Mesenchymal stem cell (in vitro differentiated cells and primary cell): ENCODE data around the gene CAMKMT.

Source experiments
- DNase-seq: peaks from one replicate; pipeline ENCODE4 v3.0.0-alpha.2; 2013
- H2AFZ ChIP-seq: one replicate; pipeline ENCODE4 v1.6.1; 2013; ENCODE audit warnings: low read depth, mild to moderate bottlenecking, control low read depth, inconsistent platforms, low read length, moderate library complexity
- H2AK5ac ChIP-seq: 2 replicates; pipeline ENCODE4 v1.6.1; 2013; ENCODE audit warnings: low read length, moderate library complexity, mild to moderate bottlenecking, inconsistent platforms; ENCODE audit not compliant: severe bottlenecking
- H2BK120ac ChIP-seq: one replicate; pipeline ENCODE4 v1.6.1; 2013; ENCODE audit warnings: low read depth, mild to moderate bottlenecking, inconsistent platforms, low read length, moderate library complexity
- H2BK12ac ChIP-seq, 2 experiments: one replicate each; pipeline ENCODE4 v1.6.1; 2013; ENCODE audit warnings: inconsistent platforms in 2 of 2, low read length in 2 of 2, mild to moderate bottlenecking in 2 of 2, moderate library complexity in 2 of 2, control low read depth in 1 of 2
- H2BK15ac ChIP-seq: one replicate; pipeline ENCODE4 v1.6.1; 2013; ENCODE audit warnings: mild to moderate bottlenecking, low read depth, inconsistent platforms; ENCODE audit not compliant: poor library complexity, severe bottlenecking
- H2BK5ac ChIP-seq: 2 replicates; pipeline ENCODE4 v1.6.1; 2013; ENCODE audit warnings: low read depth, mild to moderate bottlenecking, low read length, control low read depth, inconsistent platforms; ENCODE audit not compliant: poor library complexity, severe bottlenecking
- H3K14ac ChIP-seq, 2 experiments: one replicate each; pipeline ENCODE4 v1.6.1; 2013; ENCODE audit warnings: inconsistent platforms in 2 of 2, low read length in 2 of 2, control low read depth in 1 of 2, mild to moderate bottlenecking in 1 of 2, moderate library complexity in 1 of 2
- H3K18ac ChIP-seq, 2 experiments: one replicate each; pipeline ENCODE4 v1.6.1; 2013; ENCODE audit warnings: inconsistent platforms in 2 of 2, low read length in 2 of 2, control low read depth in 1 of 2, low read depth in 1 of 2, mild to moderate bottlenecking in 1 of 2
- H3K23ac ChIP-seq, 2 experiments: one replicate each; pipeline ENCODE4 v1.6.1; 2013; ENCODE audit warnings: inconsistent platforms in 2 of 2, low read length in 2 of 2, mild to moderate bottlenecking in 2 of 2, moderate library complexity in 2 of 2, control low read depth in 1 of 2
- H3K27ac ChIP-seq: 2 replicates; pipeline ENCODE4 v1.5.1; 2013; ENCODE audit warnings: mild to moderate bottlenecking, moderate library complexity, low read length, control low read depth, inconsistent platforms; ENCODE audit not compliant: poor library complexity, severe bottlenecking
- H3K27me3 ChIP-seq, 2 experiments: 2 replicates each; pipeline versions ENCODE4 v1.6.1 to v1.7.0; 2013; ENCODE audit warnings: low read length in 2 of 2, mild to moderate bottlenecking in 2 of 2, moderate library complexity in 2 of 2, control low read depth in 1 of 2, inconsistent platforms in 1 of 2; ENCODE audit not compliant: control insufficient read depth in 1 of 2, insufficient read depth in 1 of 2
- H3K36me3 ChIP-seq, 2 experiments: 2 replicates each; pipeline versions ENCODE4 v1.6.1 to v1.7.0; 2013; ENCODE audit warnings: low read length in 2 of 2, control low read depth in 1 of 2, inconsistent platforms in 1 of 2, low read depth in 1 of 2, mild to moderate bottlenecking in 1 of 2; ENCODE audit not compliant: insufficient read depth in 2 of 2, control insufficient read depth in 1 of 2
- H3K4ac ChIP-seq, 2 experiments: one replicate each; pipeline ENCODE4 v1.6.1; 2013; ENCODE audit warnings: inconsistent platforms in 2 of 2, low read length in 2 of 2, mild to moderate bottlenecking in 2 of 2, moderate library complexity in 2 of 2, control low read depth in 1 of 2, low read depth in 1 of 2
- H3K4me1 ChIP-seq: 2 replicates; pipeline ENCODE4 v1.6.1; 2013; ENCODE audit warnings: low read depth, low read length, control low read depth; ENCODE audit not compliant: control insufficient read depth, insufficient read depth
- H3K4me2 ChIP-seq: 2 replicates; pipeline ENCODE4 v1.6.1; 2013; ENCODE audit warnings: low read length, mild to moderate bottlenecking, inconsistent platforms; ENCODE audit not compliant: poor library complexity, severe bottlenecking
- H3K4me3 ChIP-seq, 2 experiments: 2 replicates each; pipeline versions ENCODE4 v1.5.1 to v1.7.0; 2013; ENCODE audit warnings: low read length in 2 of 2, mild to moderate bottlenecking in 2 of 2, control low read depth in 1 of 2, low read depth in 1 of 2; ENCODE audit not compliant: insufficient read depth in 1 of 2
- H3K79me1 ChIP-seq: replicated peaks from 2 replicates; pipeline ENCODE4 v1.6.1; 2013; ENCODE audit warnings: mild to moderate bottlenecking, control low read depth, low read length, inconsistent platforms; ENCODE audit not compliant: poor library complexity, severe bottlenecking
- H3K9ac ChIP-seq: 2 replicates; pipeline ENCODE4 v1.7.0; 2013; ENCODE audit warnings: mild to moderate bottlenecking, low read length, moderate library complexity
- H3K9me3 ChIP-seq: 2 replicates; pipeline ENCODE4 v1.7.0; 2013; ENCODE audit warnings: mild to moderate bottlenecking, low read length; ENCODE audit not compliant: control insufficient read depth
- H4K8ac ChIP-seq: one replicate; pipeline ENCODE4 v1.6.1; 2013; ENCODE audit warnings: inconsistent platforms, mild to moderate bottlenecking, low read length, moderate library complexity
- H4K91ac ChIP-seq: one replicate; pipeline ENCODE4 v1.6.1; 2013; ENCODE audit warnings: mild to moderate bottlenecking, low read length, inconsistent platforms
- WGBS: methylation state at CpG from one replicate; pipeline ENCODE4 v1.1.7; 2013; ENCODE audit warnings: mixed read lengths; 5-methylcytosine and 5-hydroxymethylcytosine counted together

CAMKMT gene

DNA sequence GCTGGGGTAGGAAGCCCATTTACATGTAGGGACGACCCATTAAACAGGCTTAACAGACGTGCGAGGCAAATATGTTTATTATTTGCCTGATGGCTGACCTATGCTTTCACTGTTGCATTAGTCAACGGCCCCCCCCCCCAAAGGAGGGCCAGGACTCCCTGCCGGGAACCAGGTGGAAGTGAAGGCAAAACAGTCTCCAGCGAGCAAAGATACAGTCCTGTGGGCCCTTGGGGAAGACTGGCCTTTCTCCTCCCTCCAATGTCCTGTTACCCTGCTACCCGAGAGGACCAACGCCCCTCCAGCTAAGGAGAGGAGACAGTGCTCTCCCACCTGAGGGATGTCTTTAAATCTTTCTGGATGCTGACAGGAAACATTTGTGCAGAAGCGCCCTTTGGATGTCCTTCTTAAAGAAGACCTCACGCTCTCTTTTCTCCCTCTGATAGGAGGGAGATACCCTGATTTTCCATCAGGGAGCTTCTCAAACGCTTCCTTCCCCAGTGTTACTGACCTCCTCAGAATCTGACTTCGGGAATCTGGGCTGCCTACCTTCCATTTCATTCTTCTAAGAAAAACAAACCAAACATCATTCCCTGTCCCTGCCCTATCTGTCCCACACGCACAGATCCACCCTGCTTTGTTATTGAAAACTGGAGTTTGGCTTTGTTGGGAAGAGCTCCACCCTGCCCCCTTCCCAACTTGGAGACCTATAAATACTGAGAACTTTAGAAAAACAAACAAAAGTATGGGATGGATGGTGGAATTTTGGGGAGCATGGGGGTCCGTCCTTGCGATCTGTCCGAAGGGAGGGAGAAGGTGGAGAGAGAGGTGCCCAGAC lies 443.9 kb downstream of the CAMKMT start:
- H2BK120ac ChIP-seq: no peak overlapping the region
- H3K18ac ChIP-seq: no peak overlapping the region
- WGBS: 9% methylated on average over 16 of the region's 16 CpGs
- no peak overlapping the region for H3K14ac ChIP-seq
- H3K27ac ChIP-seq: no peak overlapping the region
- H3K4me3 ChIP-seq: no peak overlapping the region
- no peak overlapping the region for H3K4ac ChIP-seq
- H3K79me1 ChIP-seq: no peaks in the 10 kb centered on the region
- H3K9ac ChIP-seq: no peak overlapping the region
- H3K4me1 ChIP-seq: peaks cover 11% of the 10 kb centered on the region
- peaks cover under 1% of the 10 kb centered on the region for H3K9me3 ChIP-seq
- no peak overlapping the region for H4K8ac ChIP-seq
- H2AFZ ChIP-seq: no peak overlapping the region
- H2BK12ac ChIP-seq: no peak overlapping the region
- H3K27me3 ChIP-seq: peaks cover 83 to 98% of the 10 kb centered on the region in 2 experiments
- H4K91ac ChIP-seq: no peak overlapping the region
- no peak for DNase-seq
- H2BK15ac ChIP-seq: no peak overlapping the region
- no peak overlapping the region for H2AK5ac ChIP-seq
- H3K36me3 ChIP-seq: no peaks in the 10 kb centered on the region
- H3K23ac ChIP-seq: no peak overlapping the region
- H3K4me2 ChIP-seq: no peak overlapping the region
- H2BK5ac ChIP-seq: no peak overlapping the region

DNA sequence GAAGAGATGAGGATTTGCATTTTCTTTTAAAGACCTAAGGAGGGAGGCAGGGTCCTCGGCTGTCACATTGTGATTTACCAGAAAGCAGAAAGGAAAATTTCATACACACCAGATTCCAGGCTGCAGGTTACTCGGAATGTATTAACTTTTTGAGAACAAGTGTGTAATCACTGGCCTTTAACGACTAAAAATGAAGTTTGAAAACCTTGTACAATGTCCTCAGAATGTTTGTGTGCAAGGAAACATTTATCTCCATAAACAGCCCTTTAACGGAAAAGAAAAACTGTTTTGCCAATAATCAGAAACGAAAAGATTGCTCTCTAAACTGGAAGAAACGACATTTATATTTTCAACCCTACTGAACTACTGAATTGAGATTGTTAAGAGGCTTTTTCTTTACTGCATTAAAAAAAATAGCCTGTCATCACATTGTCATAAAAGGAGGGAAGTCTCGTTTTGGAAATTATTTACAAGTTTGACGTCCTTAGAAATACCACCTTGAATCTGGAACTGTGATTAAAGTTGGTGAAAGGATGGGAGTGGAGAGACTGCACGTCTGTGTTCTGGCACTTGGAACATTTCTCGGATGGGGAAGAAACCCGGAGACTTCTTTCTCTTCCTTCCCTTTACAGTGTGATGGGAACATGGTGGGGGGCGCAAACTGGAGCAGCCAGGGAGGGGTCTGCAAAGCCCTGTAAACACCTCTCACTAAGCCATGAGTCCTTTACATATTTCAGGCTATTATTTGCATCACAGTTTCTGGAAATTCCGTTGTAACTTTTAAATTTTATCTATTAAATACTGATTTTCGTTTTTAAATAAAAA lies 445.7 kb downstream of the CAMKMT start:
- DNase-seq: no peak
- no peak overlapping the region for H2BK12ac ChIP-seq
- H3K4me3 ChIP-seq: no peak overlapping the region
- H3K27ac ChIP-seq: no peak overlapping the region
- H3K14ac ChIP-seq: no peak overlapping the region
- H3K23ac ChIP-seq: no peak overlapping the region
- no peak overlapping the region for H2AFZ ChIP-seq
- H2BK120ac ChIP-seq: no peak overlapping the region
- no peak overlapping the region for H3K4me2 ChIP-seq
- no peak overlapping the region for H2BK15ac ChIP-seq
- no peak overlapping the region for H3K9ac ChIP-seq
- 18% methylated on average over 7 of the region's 14 CpGs for WGBS
- H3K36me3 ChIP-seq: no peaks in the 10 kb centered on the region
- no peak overlapping the region for H2AK5ac ChIP-seq
- H4K91ac ChIP-seq: no peak overlapping the region
- no peak overlapping the region for H3K4ac ChIP-seq
- peaks cover 78 to 95% of the 10 kb centered on the region in 2 experiments for H3K27me3 ChIP-seq
- H3K18ac ChIP-seq: no peak overlapping the region
- no peaks in the 10 kb centered on the region for H3K79me1 ChIP-seq
- no peak overlapping the region for H2BK5ac ChIP-seq
- peaks cover 4% of the 10 kb centered on the region for H3K4me1 ChIP-seq
- H4K8ac ChIP-seq: no peak overlapping the region
- no peaks in the 10 kb centered on the region for H3K9me3 ChIP-seq

DNA sequence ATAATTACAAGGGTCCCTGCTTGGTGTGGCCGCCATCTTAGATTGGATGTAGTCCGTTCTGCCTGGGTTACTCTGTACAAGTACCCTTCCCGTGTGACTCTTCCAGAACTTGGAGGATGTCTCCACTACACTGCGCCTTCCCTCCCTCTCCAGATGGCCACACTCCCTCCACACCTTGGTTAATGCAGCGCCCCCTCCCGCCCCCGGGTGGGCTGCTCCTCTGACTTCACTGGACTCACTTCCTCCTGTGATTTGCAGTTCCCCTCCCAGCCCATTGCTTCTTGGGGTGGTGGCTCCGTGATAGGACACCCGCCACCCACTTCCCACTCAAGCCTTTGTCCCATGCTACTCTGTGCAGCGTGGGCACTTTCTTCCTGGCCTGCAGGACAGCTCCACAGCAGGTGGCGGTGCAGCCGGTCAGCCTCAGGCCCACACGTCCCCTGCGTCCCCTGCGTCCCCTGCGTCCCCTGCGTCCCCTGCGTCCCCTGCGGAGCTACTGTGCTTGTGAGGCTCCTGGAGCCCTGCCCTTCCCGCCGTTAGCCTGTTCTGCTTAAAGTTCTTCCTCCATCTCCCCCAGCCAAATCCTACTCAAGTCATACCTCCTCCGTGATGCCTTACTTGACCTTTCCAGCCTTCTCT lies 449.3 kb downstream of the CAMKMT start:
- DNase-seq: no peak
- Histone ChIP-seq H3K4me3 (no peak overlapping the region), H2BK5ac (no peak overlapping the region), H3K27ac (no peak overlapping the region), H2AFZ (no peak overlapping the region), H4K91ac (no peak overlapping the region), H3K4me1 (no peaks in the 10 kb centered on the region), H2BK12ac (no peak overlapping the region), H3K14ac (peak overlapping the region in 1 of 2 experiments; percentile 77), H3K9ac (no peak overlapping the region), H3K36me3 (no peaks in the 10 kb centered on the region), H3K27me3 (peaks cover 80 to 92% of the 10 kb centered on the region in 2 experiments), H3K18ac (no peak overlapping the region), H3K9me3 (no peaks in the 10 kb centered on the region), H2AK5ac (no peak overlapping the region), H2BK120ac (no peak overlapping the region), H3K4ac (no peak overlapping the region), H3K23ac (no peak overlapping the region), H3K4me2 (no peak overlapping the region), H4K8ac (no peak overlapping the region), H2BK15ac (no peak overlapping the region), H3K79me1 (no peaks in the 10 kb centered on the region)
- 83% methylated on average over 22 of the region's 22 CpGs for WGBS

DNA sequence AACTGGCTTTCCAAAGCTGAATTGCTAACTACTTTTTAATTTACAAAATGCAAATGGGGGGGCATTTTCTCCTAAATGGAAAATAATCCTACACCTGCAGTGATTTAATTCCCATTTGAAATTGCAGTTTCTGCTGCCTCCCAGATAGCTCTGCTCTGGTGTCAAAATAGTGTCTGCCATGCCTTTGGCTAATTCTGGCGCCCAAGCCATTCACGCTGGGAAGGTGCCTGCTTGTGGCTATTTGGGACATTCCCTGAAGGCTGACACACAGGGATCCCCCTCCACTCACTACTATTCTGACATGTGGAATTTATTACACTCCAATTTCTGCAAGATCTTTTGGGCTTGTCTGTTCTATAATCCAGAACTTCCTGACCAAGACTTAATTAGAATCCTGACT lies 451.4 kb downstream of the CAMKMT start:
- Histone ChIP-seq H3K23ac (no peak overlapping the region), H3K4me3 (no peak overlapping the region), H3K4me2 (no peak overlapping the region), H2BK15ac (no peak overlapping the region), H2AFZ (no peak overlapping the region), H3K14ac (no peak overlapping the region), H2BK12ac (no peak overlapping the region), H4K8ac (no peak overlapping the region), H3K36me3 (no peaks in the 10 kb centered on the region), H3K9me3 (no peaks in the 10 kb centered on the region), H3K4ac (no peak overlapping the region), H2BK5ac (no peak overlapping the region), H3K79me1 (no peaks in the 10 kb centered on the region), H2AK5ac (no peak overlapping the region), H3K4me1 (no peaks in the 10 kb centered on the region), H3K27me3 (peaks cover 81 to 91% of the 10 kb centered on the region in 2 experiments), H4K91ac (no peak overlapping the region), H3K9ac (no peak overlapping the region), H2BK120ac (no peak overlapping the region), H3K18ac (no peak overlapping the region), H3K27ac (no peak overlapping the region)
- 90% methylated on average over 2 of the region's 2 CpGs for WGBS
- no peak for DNase-seq
